Common myeloid progenitor, CD34-positive (primary cell): Measurements from ENCODE around the gene TMED3.
"Not testable (repeated sequence)": the region's sequence is repeated elsewhere in the genome, so short reads cannot be mapped to it uniquely, and the experiment has no call there.

Experiments
- CTCF ChIA-PET: fragments of 350-600 bp; sonication (Branson Sonifier 250); formaldehyde crosslinking; loops from one replicate; lab custom pipeline; 2021; ENCODE audit warnings: antibody characterized with exemption; lab: Charles Lee
- POLR2A ChIA-PET: fragments of 350-600 bp; sonication (Branson Sonifier 250); formaldehyde crosslinking; loops from one replicate; lab custom pipeline; 2021; ENCODE audit warnings: antibody characterized with exemption; lab: Charles Lee
- DNase-seq, 3 donors: peaks; one replicate each; pipeline versions ENCODE4 v3.0.0 to v3.0.0-alpha.2; 2013
- H3K27ac ChIP-seq, 2 experiments: 1 replicate in 1 of 2; 2 replicates in 1 of 2; pipeline ENCODE4 v1.7.0; 2013; ENCODE audit warnings: inconsistent platforms in 2 of 2, low read length in 2 of 2, mild to moderate bottlenecking in 2 of 2, low read depth in 1 of 2, moderate library complexity in 1 of 2; ENCODE audit not compliant: severe bottlenecking in 2 of 2, insufficient read depth in 1 of 2, poor library complexity in 1 of 2
- H3K27me3 ChIP-seq, 5 experiments: replicated peaks in 2 of 5; 1 replicate in 3 of 5; 2 replicates in 2 of 5; pipeline versions ENCODE4 v1.6.1 to v1.7.0; 2013; ENCODE audit warnings: low read length in 4 of 5, mild to moderate bottlenecking in 2 of 5, moderate library complexity in 2 of 5, inconsistent platforms in 1 of 5; ENCODE audit not compliant: insufficient read depth in 5 of 5, control insufficient read depth in 4 of 5
- H3K36me3 ChIP-seq, 4 experiments: 1 replicate in 2 of 4; 2 replicates in 2 of 4; pipeline versions ENCODE4 v1.6.1 to v1.7.0; 2013; ENCODE audit warnings: low read length in 3 of 4, control low read depth in 1 of 4, mild to moderate bottlenecking in 1 of 4; ENCODE audit not compliant: control insufficient read depth in 4 of 4, insufficient read depth in 4 of 4
- H3K4me1 ChIP-seq, 4 experiments: 1 replicate in 3 of 4; 2 replicates in 1 of 4; pipeline versions ENCODE4 v1.6.1 to v1.7.1; 2013; ENCODE audit warnings: low read length in 3 of 4, mild to moderate bottlenecking in 3 of 4, control low read depth in 1 of 4, inconsistent platforms in 1 of 4, moderate library complexity in 1 of 4; ENCODE audit not compliant: control insufficient read depth in 4 of 4, insufficient read depth in 4 of 4; ENCODE audit errors: control extremely low read depth in 1 of 4
- H3K4me3 ChIP-seq, 7 experiments: 1 replicate in 4 of 7; 2 replicates in 3 of 7; pipeline versions ENCODE4 v1.5.1 to v1.7.0; 2013; ENCODE audit warnings: mild to moderate bottlenecking in 7 of 7, low read length in 6 of 7, moderate library complexity in 6 of 7, inconsistent platforms in 2 of 7, low read depth in 2 of 7, control low read depth in 1 of 7; ENCODE audit not compliant: insufficient read depth in 4 of 7, control insufficient read depth in 1 of 7; ENCODE audit errors: extremely low read depth in 1 of 7
- H3K9me3 ChIP-seq, 5 experiments: 1 replicate in 4 of 5; 2 replicates in 1 of 5; pipeline versions ENCODE4 v1.6.1 to v1.7.1; 2013; ENCODE audit warnings: low read length in 4 of 5, mild to moderate bottlenecking in 2 of 5, inconsistent platforms in 1 of 5, low read depth in 1 of 5, moderate library complexity in 1 of 5; ENCODE audit not compliant: control insufficient read depth in 4 of 5, insufficient read depth in 2 of 5; ENCODE audit errors: control extremely low read depth in 1 of 5
- WGBS: methylation state at CpG from one replicate; pipeline ENCODE4 v1.1.5; 2013; ENCODE audit not compliant: insufficient coverage; 5-methylcytosine and 5-hydroxymethylcytosine counted together

Gene TMED3

DNA sequence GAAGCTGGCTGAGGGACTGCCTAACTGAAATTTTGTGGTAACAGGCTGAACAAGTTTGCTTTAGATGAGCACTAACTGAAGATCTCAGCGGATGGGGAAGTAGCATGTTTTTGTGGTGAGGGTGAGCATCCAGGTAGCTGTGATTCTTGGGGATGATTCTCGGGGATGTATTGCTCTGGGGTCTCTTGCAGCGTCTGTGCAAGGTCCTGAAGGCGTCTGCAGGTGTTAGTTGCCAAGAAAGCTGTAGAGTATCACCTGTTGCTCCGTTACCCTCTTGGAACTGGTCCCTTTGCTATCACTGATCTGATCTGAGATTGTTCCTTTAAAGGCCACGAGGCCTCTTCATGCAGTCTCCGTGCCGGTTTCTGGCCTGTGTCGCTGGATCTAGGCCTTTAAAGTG, 6.0 kb downstream of the TMED3 start:
- POLR2A ChIA-PET, result no interaction called here
- Histone ChIP-seq H3K9me3 (peaks cover 0 to 10% (median 2%) of the 10 kb centered on the region in 5 experiments), H3K4me1 (peaks cover 1 to 13% (median 11%) of the 10 kb centered on the region in 4 experiments), H3K27me3 (no peaks in the 10 kb centered on the region), H3K4me3 (no peak overlapping the region), H3K27ac (no peak overlapping the region), H3K36me3 (peaks cover 40 to 88% (median 73%) of the 10 kb centered on the region in 4 experiments)
- DNase-seq, result no peak
- CTCF ChIA-PET, result interaction anchor here (0.7 kb wide), 1 partner anchor 14 kb away, joined by 3 read pairs; no protein-coding TSS in a partner anchor
- WGBS, result 96% methylated on average over 9 of the region's 9 CpGs

DNA sequence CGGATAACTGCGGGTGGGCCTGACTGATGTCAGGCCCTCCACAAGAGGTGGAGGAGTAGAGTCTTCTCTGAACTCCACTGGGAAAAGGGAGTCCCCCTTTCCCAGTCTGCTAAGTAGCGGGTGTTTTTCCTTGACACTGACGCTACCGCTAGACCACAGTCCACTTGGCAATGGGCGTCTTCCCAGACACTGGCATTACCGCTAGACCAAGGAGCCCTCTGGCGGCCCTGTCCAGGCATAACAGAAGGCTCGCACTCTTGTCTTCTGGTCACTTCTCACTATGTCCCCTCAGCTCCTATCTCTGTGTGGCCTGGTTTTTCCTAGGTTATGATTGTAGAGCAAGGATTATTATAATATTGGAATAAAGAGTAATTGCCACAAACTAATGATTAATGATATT, 9.1 kb downstream of the TMED3 start:
- POLR2A ChIA-PET, result not testable (repeated sequence)

DNA sequence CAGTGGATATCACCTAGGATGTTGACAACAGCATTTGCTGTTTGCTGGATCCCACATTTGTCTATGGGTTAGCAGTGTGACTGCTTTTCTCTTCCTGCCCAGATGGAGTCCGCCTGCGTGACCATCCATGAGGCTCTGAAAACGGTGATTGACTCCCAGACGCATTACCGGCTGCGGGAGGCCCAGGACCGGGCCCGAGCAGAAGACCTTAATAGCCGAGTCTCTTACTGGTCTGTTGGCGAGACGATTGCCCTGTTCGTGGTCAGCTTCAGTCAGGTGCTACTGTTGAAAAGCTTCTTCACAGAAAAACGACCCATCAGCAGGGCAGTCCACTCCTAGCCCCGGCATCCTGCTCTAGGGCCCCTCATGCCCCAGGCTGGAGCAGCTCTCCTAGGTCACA, 11.0 kb downstream of the TMED3 start:
- H3K36me3 ChIP-seq, result peaks cover 23 to 77% (median 49%) of the 10 kb centered on the region in 4 experiments
- H3K27ac ChIP-seq, result peak overlapping the region in 1 of 2 experiments; percentile 72
- H3K9me3 ChIP-seq, result peaks cover 0 to 10% (median 2%) of the 10 kb centered on the region in 5 experiments
- DNase-seq, result peak in 1 of 3 donors; percentile 2
- H3K27me3 ChIP-seq, result no peaks in the 10 kb centered on the region
- H3K4me3 ChIP-seq, result no peak overlapping the region
- POLR2A ChIA-PET, result no interaction called here
- peaks cover 9 to 30% (median 20%) of the 10 kb centered on the region in 4 experiments for H3K4me1 ChIP-seq
- CTCF ChIA-PET, result interaction anchor here (1.0 kb wide), 1 partner anchor 8 kb away, joined by 3 read pairs; no protein-coding TSS in a partner anchor
- WGBS, result 93% methylated on average over 14 of the region's 14 CpGs

More for the DNA sequence above, 9.1 kb downstream of the TMED3 start:
- not testable (repeated sequence) for H3K4me3 ChIP-seq, DNase-seq, H3K27me3 ChIP-seq, H3K27ac ChIP-seq, H3K9me3 ChIP-seq
- Histone ChIP-seq H3K36me3 (peaks cover 25 to 87% (median 59%) of the 10 kb centered on the region in 4 experiments), H3K4me1 (peaks cover 9 to 29% (median 20%) of the 10 kb centered on the region in 4 experiments)
- CTCF ChIA-PET, result interaction anchor here (1.1 kb wide), 1 partner anchor 19 kb away, joined by 3 read pairs; no protein-coding TSS in a partner anchor
- 90% methylated on average over 7 of the region's 9 CpGs for WGBS

DNA sequence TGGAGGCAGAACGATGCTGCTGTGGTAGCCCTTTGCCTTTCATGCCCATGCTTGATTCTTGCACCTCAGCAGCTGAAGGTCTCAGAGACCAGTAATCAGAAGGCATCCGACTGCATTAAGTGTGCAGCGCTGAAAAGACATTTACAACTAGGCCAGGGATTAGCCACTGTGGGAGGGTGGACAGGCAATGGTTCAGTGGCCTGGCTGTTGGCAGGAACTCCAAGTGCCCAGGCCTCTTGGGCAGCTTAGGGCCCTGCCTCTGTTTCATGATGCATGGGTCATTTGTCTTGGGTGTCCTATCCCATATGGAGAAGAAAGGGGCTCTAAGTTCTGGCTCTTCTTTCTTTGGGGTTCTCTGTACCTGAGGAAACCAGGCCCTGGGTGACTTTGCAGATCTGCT, 11.4 kb downstream of the TMED3 start:
- H3K4me3 ChIP-seq, result no peak overlapping the region
- H3K36me3 ChIP-seq, result peaks cover 23 to 73% (median 48%) of the 10 kb centered on the region in 4 experiments
- ChIA-PET POLR2A (no interaction called here), CTCF (interaction anchor here (1.0 kb wide), 1 partner anchor 8 kb away, joined by 3 read pairs; no protein-coding TSS in a partner anchor)
- WGBS, result 100% methylated on average over 2 of the region's 3 CpGs
- peak overlapping the region in 1 of 2 experiments; percentile 72 for H3K27ac ChIP-seq
- H3K27me3 ChIP-seq, result no peaks in the 10 kb centered on the region
- peaks cover 0 to 10% (median 2%) of the 10 kb centered on the region in 5 experiments for H3K9me3 ChIP-seq
- no peak for DNase-seq
- H3K4me1 ChIP-seq, result peaks cover 9 to 30% (median 20%) of the 10 kb centered on the region in 4 experiments

DNA sequence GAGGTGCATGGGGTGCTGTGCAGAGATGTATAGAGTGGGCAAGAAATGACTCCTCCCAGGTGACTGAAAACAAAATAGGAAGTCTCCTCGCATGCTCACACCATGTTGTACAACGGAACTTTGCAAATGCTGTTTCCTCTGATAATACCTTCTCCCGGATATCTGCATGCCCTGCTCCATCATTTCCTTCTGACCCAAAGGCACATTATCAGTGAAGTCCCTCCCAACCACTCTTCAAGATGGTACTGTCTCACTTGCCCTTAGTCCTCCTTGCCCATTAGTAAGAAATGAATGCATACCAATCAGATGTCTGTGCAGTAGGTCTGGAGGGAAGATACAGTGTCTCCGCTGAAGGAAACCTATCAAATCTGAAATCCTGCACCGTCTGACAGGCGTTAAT, 12.0 kb downstream of the TMED3 start:
- 0% methylated on average over 4 of the region's 6 CpGs for WGBS
- Histone ChIP-seq H3K4me3 (peak overlapping the region in 1 of 7 experiments; percentile 43), H3K9me3 (peaks cover 0 to 10% (median 2%) of the 10 kb centered on the region in 5 experiments), H3K27me3 (no peaks in the 10 kb centered on the region), H3K4me1 (peaks cover 9 to 30% (median 20%) of the 10 kb centered on the region in 4 experiments), H3K36me3 (peaks cover 21 to 66% (median 42%) of the 10 kb centered on the region in 4 experiments), H3K27ac (peak overlapping the region; percentile 17 to 53)
- CTCF ChIA-PET, result interaction anchor here (1.0 to 1.7 kb wide), 3 partner anchors 9 to 16 kb away, joined by 3 to 4 read pairs (median 3); no protein-coding TSS in a partner anchor
- POLR2A ChIA-PET, result no interaction called here
- peak; percentile 90 to 95 (median 90) for DNase-seq

DNA sequence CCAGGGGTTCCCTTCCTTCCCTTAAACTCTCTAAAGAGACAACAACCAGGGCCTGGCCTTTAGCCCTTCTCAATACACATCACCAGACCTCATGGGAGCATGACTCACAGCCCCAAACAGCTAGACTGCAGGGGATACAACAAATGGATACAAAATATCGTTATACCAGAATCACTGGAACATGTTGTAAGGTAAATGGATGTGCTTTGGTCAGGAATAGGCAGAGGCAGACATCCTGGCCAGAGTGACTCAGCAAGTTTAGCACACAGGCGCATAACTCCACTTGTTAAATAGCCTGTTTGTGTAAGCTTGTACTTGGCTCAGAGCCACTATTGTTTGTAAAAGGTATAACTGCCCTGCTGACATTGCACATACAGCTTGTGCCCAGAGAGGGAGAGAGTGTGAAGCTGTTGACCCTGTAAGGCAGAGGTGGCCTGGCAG, 18.3 kb downstream of the TMED3 start:
- Histone ChIP-seq H3K4me3 (no peak overlapping the region), H3K9me3 (no peaks in the 10 kb centered on the region), H3K27ac (no peak overlapping the region), H3K4me1 (peaks cover 3 to 20% (median 13%) of the 10 kb centered on the region in 4 experiments), H3K27me3 (no peaks in the 10 kb centered on the region), H3K36me3 (peaks cover 2 to 20% (median 12%) of the 10 kb centered on the region in 4 experiments)
- peak; percentile 15 to 73 (median 51) for DNase-seq
- CTCF ChIA-PET, result interaction anchor here (0.7 to 2.4 kb wide), 2 partner anchors 12 to 26 kb away, joined by 3 to 13 read pairs; no protein-coding TSS in a partner anchor
- POLR2A ChIA-PET, result interaction anchor here (0.6 kb wide), 2 partner anchors 11 to 569 kb away, joined by 3 read pairs; no protein-coding TSS in a partner anchor
- WGBS, result 30% methylated on average over 2 of the region's 2 CpGs
